ENCODE measurements around the gene ZRANB1.

GRCh38 chr10:124993736-124994451, 52.0 kb downstream of the ZRANB1 start:
- TF ChIP-seq POLR2A (IDR thresholded peaks at IDR 0.05) = no peak
- no peak for TF ChIP-seq POLR2AphosphoS5 (IDR thresholded peaks at IDR 0.05)

All from gastroesophageal sphincter (tissue), 2 donors.